HS-27A (cell line): ENCODE measurements around the gene LRRC7.
A peak's percentile ranks its signal among the peaks of the same experiment; 100 is the strongest.
"Not testable (repeated sequence)": the region's sequence is repeated elsewhere in the genome, so short reads cannot be mapped to it uniquely, and the experiment has no call there.

Experiments used
- DNase-seq: peaks from one replicate; pipeline ENCODE4 v3.0.0-alpha.2; 2012; ENCODE audit warnings: low read depth, missing footprints

Gene LRRC7

DNA sequence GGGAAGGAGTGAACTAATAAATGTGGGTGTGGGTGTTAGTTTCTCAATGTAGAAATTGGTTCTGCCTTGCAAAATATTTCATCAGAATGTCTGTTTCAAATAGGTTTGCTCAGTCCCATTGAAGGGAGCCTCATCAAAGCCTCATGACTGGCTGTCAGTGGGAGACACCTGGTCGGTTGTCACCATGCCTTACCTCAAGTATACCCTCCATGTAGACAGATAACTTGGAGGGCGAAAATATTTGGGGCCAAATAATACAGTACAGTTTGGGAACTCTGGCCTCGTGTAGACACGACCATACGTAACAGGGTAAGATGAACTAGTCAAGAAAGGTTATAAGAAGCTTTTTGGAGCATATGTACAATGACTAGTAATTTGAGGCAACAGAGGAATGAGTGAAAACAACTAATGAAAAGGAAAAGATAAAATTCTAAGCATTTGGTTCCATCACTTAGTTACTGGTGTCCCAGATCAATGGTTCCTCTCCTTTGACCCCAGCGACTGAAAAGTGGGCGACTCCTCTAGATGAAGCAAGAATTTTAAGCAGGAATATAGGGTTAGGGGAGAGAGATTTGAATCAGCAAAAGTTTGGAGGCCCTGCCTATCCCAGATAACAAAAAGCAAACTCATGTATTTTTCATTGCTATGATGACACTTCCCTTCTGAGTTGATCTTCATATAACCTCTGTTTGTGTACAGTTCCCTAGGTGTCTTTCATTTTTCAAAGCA lies 473.8 kb downstream of the LRRC7 start:
- no peak for DNase-seq

DNA sequence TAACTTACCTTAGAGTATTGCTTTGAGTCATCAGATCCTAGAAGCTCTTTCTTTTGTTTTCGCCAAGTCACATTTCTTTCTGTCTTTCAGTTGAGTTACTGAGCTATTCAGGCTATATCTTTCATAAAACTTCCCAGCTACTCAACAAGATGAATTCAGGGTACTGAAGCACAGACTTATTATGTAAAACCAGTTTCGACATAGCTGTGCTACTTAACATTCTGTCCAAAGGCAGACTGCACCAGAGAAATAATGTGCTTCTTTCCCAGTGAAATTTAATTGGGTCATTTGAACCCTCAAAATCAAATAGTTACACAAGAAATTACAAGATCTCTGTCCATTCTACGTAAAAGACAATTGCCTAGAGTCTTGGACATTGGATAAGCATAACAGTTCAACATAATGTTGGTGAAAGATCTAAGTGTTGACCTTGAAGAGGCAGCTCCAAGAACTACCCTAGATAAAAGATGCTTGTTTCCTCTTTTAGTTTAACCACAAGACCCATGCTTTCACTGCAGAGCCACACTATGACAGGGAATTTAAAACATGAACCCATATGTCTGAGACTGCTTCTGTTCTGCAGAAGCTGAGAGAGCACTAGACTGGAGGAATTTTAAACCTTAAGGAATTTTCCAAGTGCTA lies 474.5 kb downstream of the LRRC7 start:
- no peak for DNase-seq

DNA sequence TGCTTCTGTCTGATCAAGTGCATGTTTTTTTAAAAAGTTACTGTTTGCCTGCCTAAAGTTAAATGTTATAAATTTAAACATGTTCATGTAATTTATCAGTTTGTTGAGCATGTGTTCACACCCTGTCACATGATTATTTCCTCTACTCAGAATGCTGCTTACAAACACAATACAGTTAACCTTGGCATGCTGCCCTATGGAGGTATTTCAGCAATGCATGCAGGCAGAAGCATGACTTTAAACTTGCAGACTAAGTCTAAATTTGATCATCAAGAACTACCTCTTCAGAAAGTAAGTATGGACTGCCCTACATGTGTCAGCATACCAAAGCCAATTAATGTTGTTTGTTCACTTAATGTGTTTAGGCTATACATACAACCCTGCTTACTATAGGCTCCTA lies 476.1 kb downstream of the LRRC7 start:
- DNase-seq = peak; percentile 84

DNA sequence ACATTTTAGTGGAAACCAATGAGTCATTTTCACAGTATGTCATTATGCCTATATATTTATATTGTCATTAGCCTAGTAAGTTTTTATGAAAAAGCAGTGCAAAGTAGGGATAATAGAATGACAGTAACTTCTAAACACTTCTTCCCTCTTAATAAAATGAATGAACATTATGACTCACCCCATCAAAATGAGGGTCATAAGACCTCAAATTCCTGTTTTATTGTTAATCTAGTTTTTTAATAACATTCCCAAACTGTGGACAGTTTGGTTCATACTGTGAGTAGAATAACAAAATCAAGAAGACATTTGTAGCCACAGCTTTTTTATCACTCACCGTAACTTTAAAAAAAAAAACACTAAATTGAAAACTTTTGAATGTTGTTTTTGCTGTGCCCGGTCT lies 477.1 kb downstream of the LRRC7 start:
- DNase-seq = peak; percentile 89

DNA sequence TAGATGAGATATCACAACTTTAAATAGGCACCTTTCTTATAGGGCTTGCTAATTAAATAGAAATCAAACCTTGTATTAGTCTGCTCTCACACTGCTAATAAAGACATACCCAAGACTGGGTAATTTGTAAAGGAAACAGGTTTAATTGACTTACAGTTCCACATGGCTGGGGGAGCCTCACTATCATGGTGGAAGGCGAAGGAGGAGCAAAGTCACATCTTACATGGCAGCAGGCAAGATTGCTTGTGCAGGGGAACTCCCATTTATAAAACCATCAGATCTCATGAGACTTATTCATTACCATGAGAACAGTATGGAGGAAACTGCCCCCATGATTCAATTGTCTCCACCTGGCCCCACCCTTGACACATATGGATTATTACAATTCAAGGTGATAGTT lies 477.9 kb downstream of the LRRC7 start:
- DNase-seq = not testable (repeated sequence)

DNA sequence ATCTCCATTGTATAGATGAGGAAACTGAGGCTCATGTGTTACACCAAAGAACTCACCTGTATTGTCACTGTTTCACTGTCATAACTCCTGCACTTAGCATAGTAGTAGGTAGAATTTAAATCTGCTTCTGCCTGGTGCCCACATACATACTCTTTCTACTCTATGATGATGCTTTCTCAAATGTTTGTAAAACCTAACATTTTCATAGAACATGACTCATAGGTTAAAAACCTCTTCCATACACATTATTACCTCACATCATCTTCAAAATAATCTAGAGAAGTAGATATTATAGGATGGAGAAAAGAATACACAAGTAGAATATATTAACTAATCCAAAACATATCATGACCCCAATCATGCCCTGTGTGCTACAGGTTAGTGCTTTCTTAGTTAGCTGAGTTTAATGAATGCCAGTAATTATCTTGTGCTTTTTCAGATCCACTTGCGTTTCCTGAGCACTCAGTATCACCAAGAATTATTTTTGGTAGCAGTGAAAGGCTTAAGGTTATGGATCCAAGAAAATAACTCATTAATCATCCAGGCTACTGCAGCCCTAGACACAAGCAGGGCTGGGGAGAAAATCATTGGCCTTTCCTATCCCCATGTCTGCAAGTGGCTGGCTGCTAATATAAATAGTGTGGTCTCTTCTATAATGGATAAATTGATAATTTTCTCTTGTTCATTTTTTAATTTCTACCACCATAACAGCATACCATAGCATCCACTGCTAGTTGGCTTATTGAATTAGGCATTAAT lies 480.8 kb downstream of the LRRC7 start:
- no peak for DNase-seq

DNA sequence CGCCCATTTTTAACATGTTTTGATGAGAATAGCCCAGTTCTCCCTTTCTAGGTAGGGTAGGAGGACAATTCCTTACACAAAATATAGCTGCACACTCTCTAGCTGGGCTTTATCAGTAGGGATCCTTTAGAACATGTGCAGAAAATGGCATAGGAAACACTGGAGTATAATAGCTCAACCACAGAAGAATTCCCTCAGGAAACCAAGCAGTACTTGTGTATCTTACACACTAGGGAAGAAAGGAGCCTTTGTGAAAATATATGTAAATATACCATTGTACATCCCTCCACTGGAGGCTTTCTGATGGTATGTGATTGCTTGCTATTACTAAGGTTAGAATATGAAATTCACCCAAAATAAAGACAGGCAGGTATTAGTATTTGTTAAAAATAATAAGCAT lies 484.2 kb downstream of the LRRC7 start:
- DNase-seq = no peak

DNA sequence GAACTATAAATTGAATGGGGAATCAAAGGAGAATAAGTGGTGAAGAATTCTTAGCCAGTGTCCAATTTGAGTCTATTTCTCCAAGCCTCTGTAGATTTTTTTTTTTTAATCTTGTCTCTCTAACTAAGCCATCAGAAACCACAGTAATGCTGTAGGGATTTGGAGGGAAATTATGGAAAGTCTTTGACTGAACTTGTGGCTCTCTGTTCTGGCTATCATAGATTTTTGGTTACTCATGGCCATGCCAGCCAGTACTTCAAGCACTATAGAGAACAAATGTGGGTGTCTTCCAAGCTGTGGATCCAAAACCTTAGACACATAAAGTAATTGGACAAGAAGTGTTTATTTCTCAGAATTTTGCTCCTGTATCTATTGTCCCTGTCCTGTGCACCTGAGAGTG lies 489.8 kb downstream of the LRRC7 start:
- no peak for DNase-seq

DNA sequence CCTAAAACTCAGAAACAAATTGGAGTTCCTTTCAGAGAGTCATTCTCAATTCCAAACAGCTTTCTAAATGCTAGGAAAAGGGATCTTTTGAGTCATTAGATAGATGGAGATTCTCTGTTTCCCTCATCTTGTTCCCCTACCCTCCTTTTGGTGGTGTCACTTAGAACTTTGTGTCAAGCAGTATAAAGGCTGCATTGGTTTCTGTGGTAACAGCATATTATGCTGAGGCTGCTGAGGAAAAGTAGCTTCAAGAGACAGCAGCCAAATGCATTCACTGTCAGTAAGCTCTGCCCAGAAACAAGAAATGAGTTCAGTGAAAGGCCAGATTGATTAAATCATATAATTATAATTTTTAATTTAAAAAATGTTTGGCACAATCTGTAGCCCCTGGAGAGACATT lies 493.5 kb downstream of the LRRC7 start:
- DNase-seq = no peak

DNA sequence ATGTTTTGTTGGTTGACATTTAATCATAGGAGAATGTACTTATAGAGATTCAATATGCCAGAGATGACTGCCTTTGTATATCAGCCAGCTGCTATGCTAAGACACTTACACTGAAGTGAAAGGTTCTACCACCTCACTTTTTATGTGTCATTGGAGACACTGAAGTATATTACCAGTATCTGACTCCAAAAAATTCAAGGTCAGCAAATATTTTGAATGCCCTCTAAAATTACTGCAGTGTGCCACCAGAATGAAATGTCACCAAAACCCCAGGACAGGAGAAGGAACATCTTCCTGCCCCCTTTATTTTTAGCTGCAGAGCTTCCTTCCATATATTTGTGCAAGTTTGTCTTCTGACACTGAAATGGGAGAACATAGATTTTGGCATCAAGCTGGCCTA lies 496.1 kb downstream of the LRRC7 start:
- no peak for DNase-seq

DNA sequence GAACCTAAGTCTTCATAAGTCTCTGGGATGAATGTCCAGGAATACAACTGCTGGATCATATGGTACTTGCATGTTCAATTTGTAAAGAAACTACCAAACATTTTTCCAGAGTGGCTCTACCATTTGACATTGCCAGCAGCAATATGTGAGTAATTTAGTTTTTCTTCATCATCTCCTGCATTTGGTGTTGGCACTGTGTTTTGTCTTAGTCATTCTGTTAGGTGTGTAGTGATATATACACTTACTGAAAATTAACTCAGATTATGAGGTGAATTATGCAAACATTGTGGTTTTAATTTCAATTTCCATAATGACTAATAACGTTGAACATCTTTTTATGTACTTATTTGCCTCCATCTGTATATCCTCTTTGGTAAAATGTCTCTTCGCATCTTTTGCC lies 499.0 kb downstream of the LRRC7 start:
- no peak for DNase-seq

DNA sequence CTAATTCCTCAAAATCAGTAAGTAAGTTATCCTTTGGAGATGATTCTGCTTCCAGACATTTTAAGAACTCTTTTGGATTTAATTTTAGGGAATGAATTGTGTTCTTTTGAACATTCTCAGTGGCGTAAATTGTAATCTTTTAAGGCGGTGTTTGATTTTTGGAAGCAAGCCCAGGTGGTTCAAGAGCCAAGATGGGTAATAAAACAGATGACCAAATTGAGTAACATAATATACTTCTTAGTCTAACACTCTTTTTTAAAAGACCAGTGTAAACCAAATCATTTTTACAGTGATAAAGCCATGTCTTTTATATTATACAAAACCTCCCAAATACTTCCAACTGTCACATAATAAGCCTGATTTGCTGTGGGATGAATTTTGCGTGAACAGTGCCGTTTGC lies 503.9 kb downstream of the LRRC7 start:
- DNase-seq = no peak

DNA sequence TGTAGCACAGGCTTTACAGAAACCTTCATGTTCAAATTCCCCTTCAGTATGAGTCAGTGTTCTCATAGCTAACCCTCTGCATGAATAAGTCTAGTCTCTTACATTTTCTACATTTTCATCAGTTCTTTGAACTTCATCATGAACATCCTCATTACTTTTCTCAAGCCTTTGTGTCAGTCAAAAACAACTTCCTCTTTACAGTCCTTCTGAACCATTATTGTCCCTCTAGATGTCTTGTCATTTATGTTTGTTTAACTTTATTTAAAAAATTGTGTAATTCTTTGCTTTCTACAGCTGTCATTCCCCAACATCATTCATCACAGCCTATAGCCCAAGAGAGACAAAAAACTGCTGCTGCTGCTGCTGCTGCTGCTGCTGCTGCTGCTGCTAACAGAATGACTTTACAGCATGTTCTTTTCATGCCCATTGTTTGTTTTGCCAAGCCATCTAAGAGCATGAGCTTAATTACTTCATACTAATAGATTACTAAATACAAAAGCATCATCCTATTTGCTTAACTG lies 504.6 kb downstream of the LRRC7 start:
- no peak for DNase-seq

DNA sequence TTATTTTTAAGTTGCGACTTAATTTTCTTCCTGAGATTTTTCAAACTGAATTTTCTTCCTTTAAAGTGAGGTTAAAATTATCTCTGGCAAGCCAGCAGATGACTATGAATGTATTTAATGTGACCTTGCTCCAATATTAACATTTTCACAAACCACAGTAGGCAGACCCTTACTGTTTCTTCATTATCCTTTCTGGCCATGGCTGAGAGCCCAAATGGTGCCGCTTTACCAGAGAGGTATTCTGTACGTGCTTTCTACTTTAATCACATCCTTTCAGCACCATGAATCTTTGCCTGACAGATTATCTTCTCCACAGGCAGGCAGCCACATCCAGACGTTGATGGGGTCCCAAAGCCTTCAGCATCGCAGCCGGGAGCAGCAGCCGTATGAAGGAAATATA lies 508.0 kb downstream of the LRRC7 start:
- no peak for DNase-seq

DNA sequence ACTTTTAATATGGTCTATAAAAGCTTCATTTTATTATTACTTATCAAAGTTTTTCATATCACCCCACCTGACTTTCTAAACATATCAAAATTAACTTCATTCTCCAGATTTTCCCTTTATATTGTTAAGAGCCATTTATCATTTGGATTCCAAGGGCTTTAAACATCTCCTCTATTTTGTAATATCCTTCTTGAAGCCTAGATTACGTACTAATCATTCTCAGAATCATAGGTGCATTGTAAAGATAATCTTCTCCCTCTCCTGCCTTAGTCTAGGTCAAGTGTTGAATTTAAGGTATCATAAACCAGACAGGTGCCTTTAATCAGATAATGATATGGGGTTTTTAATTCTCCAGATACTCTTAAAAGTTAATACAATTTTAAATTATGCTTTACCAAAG lies 509.3 kb downstream of the LRRC7 start:
- DNase-seq = no peak

DNA sequence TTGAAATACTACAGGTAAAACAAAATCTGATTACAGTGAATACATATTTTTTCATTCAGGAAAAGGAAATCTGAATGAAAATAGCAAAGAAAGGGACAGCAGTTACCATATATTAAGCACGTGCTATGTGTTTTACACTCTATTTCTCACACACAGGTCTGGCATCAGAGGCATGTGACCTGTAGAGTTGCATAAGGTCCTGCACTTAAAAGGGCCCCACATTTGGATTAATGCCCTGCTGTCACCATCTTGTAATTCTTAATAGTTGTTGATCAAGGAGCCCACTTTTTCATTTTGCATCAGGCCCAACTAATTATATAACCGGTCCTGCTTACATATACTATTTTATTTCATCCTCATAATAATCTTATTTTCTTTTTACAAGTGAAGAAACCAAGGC lies 511.8 kb downstream of the LRRC7 start:
- DNase-seq = no peak

DNA sequence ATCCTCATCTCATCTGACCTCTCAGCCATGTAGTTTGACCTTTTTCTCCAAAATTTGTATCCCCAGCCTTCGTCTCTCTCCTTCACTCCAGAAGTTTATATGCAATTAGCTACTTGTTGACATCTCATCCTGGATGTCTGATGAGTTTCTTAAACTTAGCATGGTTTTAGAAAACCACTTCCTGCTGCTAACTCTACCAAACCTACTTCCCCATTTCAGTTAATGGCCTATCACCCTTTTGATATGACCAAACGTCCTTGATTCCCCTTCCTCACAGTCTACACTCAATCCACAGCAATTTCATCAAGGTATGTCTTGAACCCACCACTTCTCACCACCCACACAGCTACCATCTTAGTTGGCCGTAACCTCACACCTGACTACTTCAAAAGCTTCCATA lies 515.8 kb downstream of the LRRC7 start:
- no peak for DNase-seq

DNA sequence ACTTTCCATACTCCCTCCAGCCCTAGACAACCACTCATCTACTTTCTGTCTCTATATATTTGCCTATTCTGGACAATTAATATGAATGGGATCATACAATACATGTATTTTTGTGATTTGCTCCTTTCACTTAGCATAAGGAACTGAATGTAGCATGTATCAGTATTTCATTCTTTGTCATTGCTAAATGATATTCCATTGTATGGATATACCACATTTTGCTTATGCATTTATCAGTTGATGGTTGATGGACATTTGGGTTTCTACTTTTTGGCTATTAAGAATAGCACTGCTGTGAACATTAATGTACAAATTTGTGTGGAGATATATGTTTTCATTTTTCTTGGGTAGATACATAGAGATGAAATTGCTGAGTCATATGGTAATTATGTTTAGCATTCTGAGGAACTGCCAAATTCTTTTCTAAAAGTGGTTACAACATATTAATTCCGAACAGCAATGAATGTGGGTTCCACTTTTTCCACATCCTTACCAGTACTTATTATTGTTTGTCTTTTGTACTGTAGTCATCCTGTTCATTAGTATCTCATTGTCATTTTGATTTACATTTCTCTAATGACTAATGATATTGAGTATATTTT lies 516.7 kb downstream of the LRRC7 start:
- no peak for DNase-seq

DNA sequence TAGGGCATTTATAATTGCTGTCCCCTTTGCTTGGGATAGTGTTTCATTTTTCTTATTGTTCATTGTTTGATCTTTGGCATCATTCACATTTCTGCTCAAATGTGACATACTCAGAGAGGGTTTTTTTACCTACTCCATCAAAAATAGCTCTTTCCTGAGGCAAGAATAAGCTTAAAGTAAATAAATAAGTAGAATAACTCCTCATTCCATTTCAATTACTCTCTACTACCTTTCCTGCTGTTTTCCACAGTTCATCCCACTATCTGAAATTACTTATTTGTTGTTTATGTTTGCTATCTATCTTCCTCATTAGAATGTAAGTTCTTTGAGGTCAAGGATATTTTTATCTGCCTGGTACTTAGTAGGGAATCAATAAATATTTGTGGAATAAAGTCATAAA lies 517.8 kb downstream of the LRRC7 start:
- DNase-seq = no peak

DNA sequence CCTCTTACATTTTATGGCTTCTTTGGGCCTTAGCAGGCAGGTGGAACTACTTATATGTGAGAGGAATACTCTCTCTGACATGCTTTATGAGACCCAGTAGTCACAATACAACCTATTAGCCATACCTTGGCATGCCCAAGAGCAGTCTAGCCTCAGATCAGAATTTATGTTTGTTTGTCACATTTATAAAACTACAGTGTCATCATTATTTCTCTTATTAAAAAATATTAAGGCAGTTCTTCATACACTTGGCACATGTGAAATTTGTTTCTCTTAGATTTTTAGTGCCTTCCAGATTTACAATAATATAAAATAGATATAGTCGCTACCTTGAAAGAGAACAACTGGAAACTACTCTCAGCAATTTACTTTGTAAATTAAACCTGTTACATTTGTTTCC lies 519.2 kb downstream of the LRRC7 start:
- DNase-seq = no peak

DNA sequence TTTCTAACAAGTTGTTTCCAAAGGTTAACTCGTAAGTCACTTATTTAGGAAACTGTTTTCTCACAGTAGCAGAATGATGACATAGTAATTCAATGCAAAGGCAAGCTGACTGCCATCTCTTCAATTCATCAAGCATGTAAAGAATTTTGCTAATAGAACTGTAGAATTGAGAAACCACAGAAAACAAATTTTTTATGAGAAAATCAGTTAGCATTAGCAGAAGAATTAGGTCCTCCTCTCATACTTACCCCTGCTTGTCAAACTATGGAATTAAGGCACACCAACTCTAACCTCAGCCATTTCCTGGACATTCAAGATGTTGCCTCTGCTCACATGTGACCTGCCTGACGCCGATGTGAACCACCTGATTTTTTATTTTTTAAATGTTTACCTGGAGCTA lies 522.4 kb downstream of the LRRC7 start:
- no peak for DNase-seq

DNA sequence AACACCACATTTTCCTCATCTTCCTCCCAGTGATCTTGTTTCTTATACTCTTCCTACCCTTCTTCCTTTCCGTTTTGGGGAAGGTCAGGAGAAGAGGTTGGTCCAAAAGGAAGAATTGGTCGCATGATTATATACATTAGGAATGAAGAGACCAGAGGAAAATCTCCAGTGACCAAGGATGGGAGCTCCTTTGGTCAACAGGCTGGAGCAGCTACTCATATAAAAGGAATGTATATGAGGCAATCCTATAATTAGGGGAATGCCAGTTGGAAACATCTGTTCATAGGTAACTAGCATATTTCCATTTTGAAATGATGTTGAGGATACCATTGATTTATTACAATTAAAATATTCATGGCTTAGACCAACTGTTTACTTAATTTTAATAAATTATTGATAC lies 523.2 kb downstream of the LRRC7 start:
- peak; percentile 73 for DNase-seq

DNA sequence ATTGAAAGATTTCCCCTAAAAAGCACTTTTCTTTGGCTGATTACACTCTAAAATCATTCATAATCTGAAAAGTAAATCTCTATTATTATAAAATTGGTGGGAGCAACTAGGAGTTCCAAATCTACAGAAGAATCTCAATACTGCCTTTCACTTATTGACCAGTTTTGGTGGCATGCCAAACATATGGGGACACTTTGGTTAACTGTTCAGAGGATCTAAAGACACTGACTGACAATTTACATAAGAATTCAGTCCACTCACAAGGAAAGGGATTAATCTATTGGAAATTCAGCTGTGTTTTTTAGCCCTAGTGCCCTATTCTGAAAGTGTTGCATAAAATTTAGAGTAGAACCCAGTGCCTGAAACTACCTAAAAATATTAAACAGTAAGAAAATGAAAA lies 524.1 kb downstream of the LRRC7 start:
- no peak for DNase-seq
